Vagina (tissue), 2 donors: Measurements from ENCODE around the gene C7orf57.

Source experiments
- POLR2A ChIP-seq, 2 donors: fragments of 450-650 bp; IDR thresholded peaks; one replicate each; pipeline ENCODE4 v1.6.1; 2017; ENCODE audit warnings: antibody characterized with exemption in 2 of 2, mild to moderate bottlenecking in 2 of 2, moderate library complexity in 2 of 2
- TF ChIP-seq, protein P1 (sequence below), 3 experiments: fragments of 450-650 bp in 2 of 3; fragments of 200-600 bp in 1 of 3; sonication (generic) in 1 of 3; IDR thresholded peaks; one replicate each; pipeline ENCODE4 v1.5.1; 2017 to 2019; ENCODE audit warnings: antibody characterized with exemption in 3 of 3, mild to moderate bottlenecking in 2 of 3, moderate library complexity in 2 of 3

DNA sequence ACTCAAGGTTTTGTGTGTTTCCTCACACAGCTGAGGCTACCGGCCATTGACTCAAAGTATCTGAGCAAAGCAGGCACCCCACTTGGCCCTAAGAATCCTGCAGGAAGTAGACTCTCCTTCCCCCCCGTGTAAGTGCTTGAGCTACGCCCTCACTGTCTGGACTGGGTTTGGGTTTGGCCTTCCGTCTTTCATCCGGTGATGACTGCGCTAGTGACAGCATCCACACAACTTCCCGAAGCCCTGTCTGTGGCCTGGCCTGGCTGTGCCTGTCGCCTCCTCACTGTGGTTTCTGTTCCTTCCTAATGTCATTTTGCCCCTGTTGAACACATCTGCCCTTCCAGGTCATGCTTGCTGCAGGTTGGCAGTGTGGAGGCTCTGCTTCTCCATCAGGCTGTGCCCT lies 14.5 kb downstream of the C7orf57 start:
- TF ChIP-seq, protein P1, sequence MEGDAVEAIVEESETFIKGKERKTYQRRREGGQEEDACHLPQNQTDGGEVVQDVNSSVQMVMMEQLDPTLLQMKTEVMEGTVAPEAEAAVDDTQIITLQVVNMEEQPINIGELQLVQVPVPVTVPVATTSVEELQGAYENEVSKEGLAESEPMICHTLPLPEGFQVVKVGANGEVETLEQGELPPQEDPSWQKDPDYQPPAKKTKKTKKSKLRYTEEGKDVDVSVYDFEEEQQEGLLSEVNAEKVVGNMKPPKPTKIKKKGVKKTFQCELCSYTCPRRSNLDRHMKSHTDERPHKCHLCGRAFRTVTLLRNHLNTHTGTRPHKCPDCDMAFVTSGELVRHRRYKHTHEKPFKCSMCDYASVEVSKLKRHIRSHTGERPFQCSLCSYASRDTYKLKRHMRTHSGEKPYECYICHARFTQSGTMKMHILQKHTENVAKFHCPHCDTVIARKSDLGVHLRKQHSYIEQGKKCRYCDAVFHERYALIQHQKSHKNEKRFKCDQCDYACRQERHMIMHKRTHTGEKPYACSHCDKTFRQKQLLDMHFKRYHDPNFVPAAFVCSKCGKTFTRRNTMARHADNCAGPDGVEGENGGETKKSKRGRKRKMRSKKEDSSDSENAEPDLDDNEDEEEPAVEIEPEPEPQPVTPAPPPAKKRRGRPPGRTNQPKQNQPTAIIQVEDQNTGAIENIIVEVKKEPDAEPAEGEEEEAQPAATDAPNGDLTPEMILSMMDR (IDR thresholded peaks at IDR 0.05): no peak
- TF ChIP-seq POLR2A (IDR thresholded peaks at IDR 0.05): no peak
